ENCODE measurements around the gene RABL2B. TPM values are rescaled to one million over a fixed set of nuclear protein-coding genes. Genes with fewer than 3 reads are reported as not detected.

Gene RABL2B
- total and polyA plus RNA-seq, 8 donors = 7.9 to 24.8 (median 15.2) TPM

GRCh38 chr22:50721257-50721844 lies 62.1 kb downstream of the RABL2B start:
- intact Hi-C loops (cut with DNase I) = no loop called here

GRCh38 chr22:50720301-50721256 lies 62.9 kb downstream of the RABL2B start:
- Histone ChIP-seq H3K27ac (no peak overlapping the region), H3K4me1 (no peaks in the 10 kb centered on the region), H3K9me3 (no peaks in the 10 kb centered on the region), H3K4me3 (no peak overlapping the region), H3K27me3 (peaks cover 0 to 4% (median 0%) of the 10 kb centered on the region in 4 donors), H3K36me3 (no peaks in the 10 kb centered on the region)
- DNase-seq (peak in 1 of 6 donors; percentile 49), FAIRE-seq (no peak), ATAC-seq (peak in 1 of 4 donors; percentile 24)
- WGBS, 2 donors = 16 to 17% methylated on average over 96 to 132 of the region's 132 CpGs
- intact Hi-C loops (cut with DNase I) = no loop called here
- no peak for TF ChIP-seq CTCF (IDR thresholded peaks at IDR 0.05)

More at GRCh38 chr22:50721257-50721844, 62.1 kb downstream of the RABL2B start:
- 72 to 81% methylated on average over 32 of the region's 32 CpGs for WGBS, 2 donors
- Histone ChIP-seq H3K27ac (no peak overlapping the region), H3K27me3 (peaks cover 0 to 4% (median 0%) of the 10 kb centered on the region in 4 donors), H3K9me3 (no peaks in the 10 kb centered on the region), H3K36me3 (no peaks in the 10 kb centered on the region), H3K4me1 (no peaks in the 10 kb centered on the region), H3K4me3 (no peak overlapping the region)
- FAIRE-seq = no peak
- peak in 1 of 6 donors; percentile 74 for DNase-seq
- TF ChIP-seq CTCF (IDR thresholded peaks at IDR 0.05) = no peak
- ATAC-seq = no peak

- intact Hi-C loops (cut with DNase I) = no loop called here
- Histone ChIP-seq H3K27ac (no peak overlapping the region), H3K9me3 (no peaks in the 10 kb centered on the region), H3K4me1 (no peaks in the 10 kb centered on the region), H3K4me3 (no peak overlapping the region), H3K36me3 (no peaks in the 10 kb centered on the region), H3K27me3 (peaks cover 0 to 4% (median 0%) of the 10 kb centered on the region in 4 donors)
- ATAC-seq = no peak
- TF ChIP-seq CTCF (IDR thresholded peaks at IDR 0.05) = no peak
- DNase-seq = no peak
- FAIRE-seq = no peak
- 22 to 24% methylated on average over 39 to 40 of the region's 40 CpGs for WGBS, 2 donors
Observed at GRCh38 chr22:50719814-50720300, 63.6 kb downstream of the RABL2B start.

GRCh38 chr22:50718352-50718709 lies 65.1 kb downstream of the RABL2B start:
- no peaks in the 10 kb centered on the region for H3K36me3 ChIP-seq
- TF ChIP-seq CTCF (IDR thresholded peaks at IDR 0.05) = no peak
- DNase-seq (peak in 1 of 6 donors; percentile 8), FAIRE-seq (no peak), ATAC-seq (no peak)
- no peak overlapping the region for H3K4me3 ChIP-seq
- H3K9me3 ChIP-seq = no peaks in the 10 kb centered on the region
- H3K4me1 ChIP-seq = no peaks in the 10 kb centered on the region
- intact Hi-C loops (cut with DNase I) = no loop called here
- H3K27ac ChIP-seq = no peak overlapping the region
- H3K27me3 ChIP-seq = peaks cover 0 to 4% (median 0%) of the 10 kb centered on the region in 4 donors
- WGBS, 2 donors = 78 to 89% methylated on average over 10 of the region's 10 CpGs

All from pancreas (tissue), 10 donors.